HepG2 (cell line): ENCODE measurements around the gene TRMU. TPM values are rescaled to one million over a fixed set of nuclear protein-coding genes. Genes with fewer than 3 reads are reported as not detected.

Source experiments
- CCDC6 ChIP-seq: sonication (generic); formaldehyde crosslinking; IDR thresholded peaks from 2 replicates; pipeline ENCODE4 v1.8.1; 2022; ENCODE audit warnings: mild to moderate bottlenecking, missing genetic modification reagents, moderate library complexity
- EP300 ChIP-seq, 3 experiments: sonication (generic) in 1 of 3; formaldehyde crosslinking in 1 of 3; IDR thresholded peaks; 2 replicates each; pipeline versions ENCODE4 v1.5.1 to v1.6.1; 2011 to 2020; ENCODE audit warnings: low read depth in 2 of 3, low read length in 2 of 3, borderline replicate concordance in 1 of 3, improper control_type of control experiment in 1 of 3, mild to moderate bottlenecking in 1 of 3, missing genetic modification reagents in 1 of 3, moderate library complexity in 1 of 3
- ZNF441 ChIP-seq: sonication (generic); formaldehyde crosslinking; IDR thresholded peaks from 2 replicates; pipeline ENCODE4 v1.7.0; 2021; ENCODE audit warnings: missing genetic modification reagents, borderline replicate concordance
- ZNF550 ChIP-seq: sonication (generic); formaldehyde crosslinking; IDR thresholded peaks from 2 replicates; pipeline ENCODE4 v1.4.0; 2020; ENCODE audit warnings: mild to moderate bottlenecking, missing genetic modification reagents, borderline replicate concordance
- ZNF878 ChIP-seq: sonication (generic); formaldehyde crosslinking; IDR thresholded peaks from 2 replicates; pipeline ENCODE4 v1.8.1; 2023; ENCODE audit warnings: mild to moderate bottlenecking, missing genetic modification reagents, moderate library complexity
- polyA plus RNA-seq, 8 experiments: library from polyadenylated mRNA; depleted of rRNA in 3 of 8; stranded (reverse) in 7 of 8; unstranded in 1 of 8; fragments of >200 nt; fragmentation: Illumina TruSeq in 4 of 8; extraction: Trizol in 4 of 8; gene quantifications; 2 replicates each; pipeline versions ENCODE4 v1.2.1 to v1.2.3, GENCODE V29; 2011 to 2016; ENCODE audit warnings: low read depth in 4 of 8, missing spikeins in 1 of 8, mixed read lengths in 1 of 8; ENCODE audit not compliant: insufficient read depth in 1 of 8
- total RNA-seq, 5 experiments: library from RNA; depleted of rRNA; stranded (reverse); fragments of >200 nt; fragmentation: Illumina TruSeq; extraction: Trizol; gene quantifications; 2 replicates each; pipeline ENCODE4 v1.2.3, GENCODE V29; 2016; ENCODE audit warnings: low read depth in 1 of 5
- TF ChIP-seq, protein P1 (sequence below): sonication (generic); formaldehyde crosslinking; IDR thresholded peaks from 2 replicates; pipeline ENCODE4 v1.5.1; 2020; ENCODE audit warnings: mild to moderate bottlenecking, missing genetic modification reagents, borderline replicate concordance
- TF ChIP-seq, protein P2 (sequence below), 2 experiments: sonication (generic) in 1 of 2; formaldehyde crosslinking in 1 of 2; IDR thresholded peaks; 2 replicates each; pipeline versions ENCODE4 v1.6.1 to v1.9.0; 2014 to 2022; ENCODE audit warnings: antibody characterized with exemption in 1 of 2, borderline replicate concordance in 1 of 2, inconsistent platforms in 1 of 2, low read depth in 1 of 2, missing genetic modification reagents in 1 of 2
- TF ChIP-seq, protein P3 (sequence below): sonication (generic); formaldehyde crosslinking; IDR thresholded peaks from 2 replicates; pipeline ENCODE4 v1.4.0; 2020; ENCODE audit warnings: missing genetic modification reagents
- TF ChIP-seq, protein P4 (sequence below): sonication (generic); formaldehyde crosslinking; IDR thresholded peaks from 2 replicates; pipeline ENCODE4 v1.4.0; 2020; ENCODE audit warnings: missing genetic modification reagents, borderline replicate concordance
- TF ChIP-seq, protein P5 (sequence below): sonication (generic); formaldehyde crosslinking; IDR thresholded peaks from 2 replicates; pipeline ENCODE4 v1.5.1; 2020; ENCODE audit warnings: missing genetic modification reagents, mild to moderate bottlenecking, borderline replicate concordance
- TF ChIP-seq, protein P6 (sequence below): sonication (generic); formaldehyde crosslinking; IDR thresholded peaks from 2 replicates; pipeline ENCODE4 v1.8.1; 2022; ENCODE audit warnings: low read depth, mild to moderate bottlenecking, missing genetic modification reagents

Gene TRMU
- total and polyA plus RNA-seq, 2 of the 13 experiments (the other 11 are each of a cell fraction or from before 2014, with no cell fraction given) = 31.0 to 50.2 TPM

DNA sequence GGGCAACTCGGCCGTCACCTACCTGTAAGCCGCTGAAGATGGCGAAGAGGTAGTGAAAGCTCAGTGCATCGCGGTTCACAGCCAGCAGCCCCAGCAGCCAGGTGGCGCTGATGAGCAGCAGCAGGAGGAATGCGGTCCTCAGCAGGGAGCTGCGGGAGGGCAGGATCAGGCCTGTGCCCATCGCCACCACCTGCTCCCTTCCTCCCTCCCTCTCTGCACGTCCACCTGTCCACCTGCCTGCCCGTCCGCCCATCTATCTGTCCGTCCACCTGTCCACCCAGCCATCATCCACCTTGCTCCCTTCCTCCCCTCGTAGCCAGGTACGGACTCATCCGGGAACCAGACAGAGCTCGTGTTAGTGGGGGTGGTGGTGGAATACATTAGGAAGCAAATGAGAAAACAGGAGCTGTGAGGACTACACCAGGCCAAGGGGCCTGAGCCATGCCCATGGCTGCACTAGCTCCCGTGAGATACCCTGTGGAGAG lies 32.2 kb downstream of the TRMU start (continued):
- TF ChIP-seq, protein P1, sequence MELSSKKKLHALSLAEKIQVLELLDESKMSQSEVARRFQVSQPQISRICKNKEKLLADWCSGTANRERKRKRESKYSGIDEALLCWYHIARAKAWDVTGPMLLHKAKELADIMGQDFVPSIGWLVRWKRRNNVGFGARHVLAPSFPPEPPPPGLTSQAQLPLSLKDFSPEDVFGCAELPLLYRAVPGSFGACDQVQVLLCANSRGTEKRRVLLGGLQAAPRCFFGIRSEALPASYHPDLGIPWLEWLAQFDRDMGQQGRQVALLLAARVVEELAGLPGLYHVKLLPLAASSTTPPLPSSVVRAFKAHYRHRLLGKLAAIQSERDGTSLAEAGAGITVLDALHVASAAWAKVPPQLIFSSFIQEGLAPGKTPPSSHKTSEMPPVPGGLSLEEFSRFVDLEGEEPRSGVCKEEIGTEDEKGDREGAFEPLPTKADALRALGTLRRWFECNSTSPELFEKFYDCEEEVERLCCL = no peak
- TF ChIP-seq, protein P2, sequence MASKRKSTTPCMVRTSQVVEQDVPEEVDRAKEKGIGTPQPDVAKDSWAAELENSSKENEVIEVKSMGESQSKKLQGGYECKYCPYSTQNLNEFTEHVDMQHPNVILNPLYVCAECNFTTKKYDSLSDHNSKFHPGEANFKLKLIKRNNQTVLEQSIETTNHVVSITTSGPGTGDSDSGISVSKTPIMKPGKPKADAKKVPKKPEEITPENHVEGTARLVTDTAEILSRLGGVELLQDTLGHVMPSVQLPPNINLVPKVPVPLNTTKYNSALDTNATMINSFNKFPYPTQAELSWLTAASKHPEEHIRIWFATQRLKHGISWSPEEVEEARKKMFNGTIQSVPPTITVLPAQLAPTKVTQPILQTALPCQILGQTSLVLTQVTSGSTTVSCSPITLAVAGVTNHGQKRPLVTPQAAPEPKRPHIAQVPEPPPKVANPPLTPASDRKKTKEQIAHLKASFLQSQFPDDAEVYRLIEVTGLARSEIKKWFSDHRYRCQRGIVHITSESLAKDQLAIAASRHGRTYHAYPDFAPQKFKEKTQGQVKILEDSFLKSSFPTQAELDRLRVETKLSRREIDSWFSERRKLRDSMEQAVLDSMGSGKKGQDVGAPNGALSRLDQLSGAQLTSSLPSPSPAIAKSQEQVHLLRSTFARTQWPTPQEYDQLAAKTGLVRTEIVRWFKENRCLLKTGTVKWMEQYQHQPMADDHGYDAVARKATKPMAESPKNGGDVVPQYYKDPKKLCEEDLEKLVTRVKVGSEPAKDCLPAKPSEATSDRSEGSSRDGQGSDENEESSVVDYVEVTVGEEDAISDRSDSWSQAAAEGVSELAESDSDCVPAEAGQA (IDR thresholded peaks at IDR 0.05; ENCODE audit: low read depth) = no peak
- TF ChIP-seq, protein P2 (CRISPR knock-in tag; IDR thresholded peaks at IDR 0.05; ENCODE audit: borderline replicate concordance) = no peak
- TF ChIP-seq ZNF441 = no peak
- no peak for TF ChIP-seq CCDC6 (CRISPR knock-in tag)
- TF ChIP-seq, protein P3, sequence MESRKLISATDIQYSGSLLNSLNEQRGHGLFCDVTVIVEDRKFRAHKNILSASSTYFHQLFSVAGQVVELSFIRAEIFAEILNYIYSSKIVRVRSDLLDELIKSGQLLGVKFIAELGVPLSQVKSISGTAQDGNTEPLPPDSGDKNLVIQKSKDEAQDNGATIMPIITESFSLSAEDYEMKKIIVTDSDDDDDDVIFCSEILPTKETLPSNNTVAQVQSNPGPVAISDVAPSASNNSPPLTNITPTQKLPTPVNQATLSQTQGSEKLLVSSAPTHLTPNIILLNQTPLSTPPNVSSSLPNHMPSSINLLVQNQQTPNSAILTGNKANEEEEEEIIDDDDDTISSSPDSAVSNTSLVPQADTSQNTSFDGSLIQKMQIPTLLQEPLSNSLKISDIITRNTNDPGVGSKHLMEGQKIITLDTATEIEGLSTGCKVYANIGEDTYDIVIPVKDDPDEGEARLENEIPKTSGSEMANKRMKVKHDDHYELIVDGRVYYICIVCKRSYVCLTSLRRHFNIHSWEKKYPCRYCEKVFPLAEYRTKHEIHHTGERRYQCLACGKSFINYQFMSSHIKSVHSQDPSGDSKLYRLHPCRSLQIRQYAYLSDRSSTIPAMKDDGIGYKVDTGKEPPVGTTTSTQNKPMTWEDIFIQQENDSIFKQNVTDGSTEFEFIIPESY (CRISPR knock-in tag) = peak; percentile 93
- TF ChIP-seq, protein P4, sequence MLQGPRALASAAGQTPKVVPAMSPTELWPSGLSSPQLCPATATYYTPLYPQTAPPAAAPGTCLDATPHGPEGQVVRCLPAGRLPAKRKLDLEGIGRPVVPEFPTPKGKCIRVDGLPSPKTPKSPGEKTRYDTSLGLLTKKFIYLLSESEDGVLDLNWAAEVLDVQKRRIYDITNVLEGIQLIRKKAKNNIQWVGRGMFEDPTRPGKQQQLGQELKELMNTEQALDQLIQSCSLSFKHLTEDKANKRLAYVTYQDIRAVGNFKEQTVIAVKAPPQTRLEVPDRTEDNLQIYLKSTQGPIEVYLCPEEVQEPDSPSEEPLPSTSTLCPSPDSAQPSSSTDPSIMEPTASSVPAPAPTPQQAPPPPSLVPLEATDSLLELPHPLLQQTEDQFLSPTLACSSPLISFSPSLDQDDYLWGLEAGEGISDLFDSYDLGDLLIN (CRISPR knock-in tag) = no peak
- no peak for TF ChIP-seq EP300 (IDR thresholded peaks at IDR 0.05; ENCODE audit: low read depth in 2 of 2, low read length in 2 of 2)
- no peak for TF ChIP-seq EP300 (CRISPR knock-in tag; IDR thresholded peaks at IDR 0.05; ENCODE audit: borderline replicate concordance)
- TF ChIP-seq, protein P5, sequence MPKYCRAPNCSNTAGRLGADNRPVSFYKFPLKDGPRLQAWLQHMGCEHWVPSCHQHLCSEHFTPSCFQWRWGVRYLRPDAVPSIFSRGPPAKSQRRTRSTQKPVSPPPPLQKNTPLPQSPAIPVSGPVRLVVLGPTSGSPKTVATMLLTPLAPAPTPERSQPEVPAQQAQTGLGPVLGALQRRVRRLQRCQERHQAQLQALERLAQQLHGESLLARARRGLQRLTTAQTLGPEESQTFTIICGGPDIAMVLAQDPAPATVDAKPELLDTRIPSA (CRISPR knock-in tag) = no peak
- TF ChIP-seq ZNF878 (CRISPR knock-in tag) = no peak
- TF ChIP-seq, protein P6, sequence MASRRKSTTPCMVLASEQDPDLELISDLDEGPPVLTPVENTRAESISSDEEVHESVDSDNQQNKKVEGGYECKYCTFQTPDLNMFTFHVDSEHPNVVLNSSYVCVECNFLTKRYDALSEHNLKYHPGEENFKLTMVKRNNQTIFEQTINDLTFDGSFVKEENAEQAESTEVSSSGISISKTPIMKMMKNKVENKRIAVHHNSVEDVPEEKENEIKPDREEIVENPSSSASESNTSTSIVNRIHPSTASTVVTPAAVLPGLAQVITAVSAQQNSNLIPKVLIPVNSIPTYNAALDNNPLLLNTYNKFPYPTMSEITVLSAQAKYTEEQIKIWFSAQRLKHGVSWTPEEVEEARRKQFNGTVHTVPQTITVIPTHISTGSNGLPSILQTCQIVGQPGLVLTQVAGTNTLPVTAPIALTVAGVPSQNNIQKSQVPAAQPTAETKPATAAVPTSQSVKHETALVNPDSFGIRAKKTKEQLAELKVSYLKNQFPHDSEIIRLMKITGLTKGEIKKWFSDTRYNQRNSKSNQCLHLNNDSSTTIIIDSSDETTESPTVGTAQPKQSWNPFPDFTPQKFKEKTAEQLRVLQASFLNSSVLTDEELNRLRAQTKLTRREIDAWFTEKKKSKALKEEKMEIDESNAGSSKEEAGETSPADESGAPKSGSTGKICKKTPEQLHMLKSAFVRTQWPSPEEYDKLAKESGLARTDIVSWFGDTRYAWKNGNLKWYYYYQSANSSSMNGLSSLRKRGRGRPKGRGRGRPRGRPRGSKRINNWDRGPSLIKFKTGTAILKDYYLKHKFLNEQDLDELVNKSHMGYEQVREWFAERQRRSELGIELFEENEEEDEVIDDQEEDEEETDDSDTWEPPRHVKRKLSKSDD (CRISPR knock-in tag) = no peak
- TF ChIP-seq ZNF550 (CRISPR knock-in tag) = no peak
